ENCODE results near the gene FNDC1. TPM values are rescaled to one million over a fixed set of nuclear protein-coding genes. Genes with fewer than 3 reads are reported as not detected.
A peak's percentile ranks its signal among the peaks of the same experiment; 100 is the strongest.

Gene FNDC1
- total and polyA plus RNA-seq, 4 donors, result 0.06 to 8.6 (median 0.31) TPM

DNA sequence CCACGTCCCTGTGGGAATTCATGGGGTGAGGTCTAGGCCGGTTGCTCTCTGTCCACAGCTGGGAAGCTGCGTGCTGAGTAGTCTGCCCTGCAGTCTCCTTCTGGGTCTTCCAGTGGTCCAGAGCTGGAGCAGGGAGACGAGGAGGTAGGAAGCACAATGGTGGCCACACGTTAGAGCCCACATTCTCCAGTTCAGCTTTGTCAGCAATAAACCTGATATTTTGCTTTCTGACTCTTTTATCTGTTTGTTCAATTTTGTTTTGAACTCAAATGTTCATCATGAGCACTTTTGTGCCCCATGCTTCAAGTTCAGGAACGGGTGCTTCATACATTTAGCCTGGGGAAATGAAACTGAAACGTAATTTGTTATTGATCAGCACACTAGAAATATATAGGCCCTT, 21.3 kb downstream of the FNDC1 start:
- no peak overlapping the region for H3K9ac ChIP-seq (ENCODE audit: insufficient read depth in 1 of 2, low read length in 2 of 2)
- 89 to 91% methylated on average over 7 of the region's 7 CpGs for WGBS, 2 donors
- no peak for ATAC-seq (ENCODE audit: insufficient read depth, low FRiP score)
- peaks cover 0 to 3% (median under 1%) of the 10 kb centered on the region in 4 donors for H3K9me3 ChIP-seq (ENCODE audit: control insufficient read depth in 4 of 4, insufficient read depth in 3 of 4, low read length in 3 of 4)
- no peak overlapping the region for H3K4me3 ChIP-seq
- H3K4me1 ChIP-seq (ENCODE audit: control insufficient read depth in 5 of 5, insufficient read depth in 5 of 5, low read length in 5 of 5), result no peaks in the 10 kb centered on the region
- peaks cover 0 to 4% (median 0%) of the 10 kb centered on the region in 3 donors for H3K27me3 ChIP-seq (ENCODE audit: control insufficient read depth in 3 of 3, insufficient read depth in 3 of 3, low read length in 2 of 3)
- H3K27ac ChIP-seq (ENCODE audit: low read depth in 1 of 2, low read length in 1 of 2), result no peak overlapping the region
- DNase-seq, result no peak
- no peaks in the 10 kb centered on the region for H3K36me3 ChIP-seq (ENCODE audit: control insufficient read depth in 4 of 4, insufficient read depth in 4 of 4, low read length in 4 of 4)
- TF ChIP-seq, protein P1, sequence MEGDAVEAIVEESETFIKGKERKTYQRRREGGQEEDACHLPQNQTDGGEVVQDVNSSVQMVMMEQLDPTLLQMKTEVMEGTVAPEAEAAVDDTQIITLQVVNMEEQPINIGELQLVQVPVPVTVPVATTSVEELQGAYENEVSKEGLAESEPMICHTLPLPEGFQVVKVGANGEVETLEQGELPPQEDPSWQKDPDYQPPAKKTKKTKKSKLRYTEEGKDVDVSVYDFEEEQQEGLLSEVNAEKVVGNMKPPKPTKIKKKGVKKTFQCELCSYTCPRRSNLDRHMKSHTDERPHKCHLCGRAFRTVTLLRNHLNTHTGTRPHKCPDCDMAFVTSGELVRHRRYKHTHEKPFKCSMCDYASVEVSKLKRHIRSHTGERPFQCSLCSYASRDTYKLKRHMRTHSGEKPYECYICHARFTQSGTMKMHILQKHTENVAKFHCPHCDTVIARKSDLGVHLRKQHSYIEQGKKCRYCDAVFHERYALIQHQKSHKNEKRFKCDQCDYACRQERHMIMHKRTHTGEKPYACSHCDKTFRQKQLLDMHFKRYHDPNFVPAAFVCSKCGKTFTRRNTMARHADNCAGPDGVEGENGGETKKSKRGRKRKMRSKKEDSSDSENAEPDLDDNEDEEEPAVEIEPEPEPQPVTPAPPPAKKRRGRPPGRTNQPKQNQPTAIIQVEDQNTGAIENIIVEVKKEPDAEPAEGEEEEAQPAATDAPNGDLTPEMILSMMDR (IDR thresholded peaks at IDR 0.05; ENCODE audit: control extremely low read depth, extremely low read depth), result no peak

DNA sequence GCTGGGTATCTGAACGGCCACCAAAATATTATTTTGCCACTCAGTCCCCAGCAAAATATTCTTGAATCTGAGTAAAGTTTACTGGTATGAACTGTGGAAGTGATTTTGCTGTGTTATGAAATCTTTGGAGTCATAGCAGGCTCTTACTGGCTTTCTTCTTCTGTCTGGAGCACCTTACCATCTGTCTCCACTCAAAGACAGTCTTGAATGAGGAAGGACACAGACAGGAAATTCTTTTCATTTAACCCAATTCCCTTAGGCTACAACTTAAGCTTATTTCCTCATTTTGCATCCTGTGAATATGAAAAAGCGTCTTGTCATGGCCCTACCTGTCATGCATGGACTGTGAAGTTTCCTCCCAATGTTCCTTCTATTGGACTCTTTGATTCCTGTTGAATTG, 24.7 kb downstream of the FNDC1 start:
- 48 to 65% methylated on average over 2 of the region's 2 CpGs for WGBS, 2 donors
- peaks cover 0 to 11% (median 0%) of the 10 kb centered on the region in 5 donors for H3K4me1 ChIP-seq (ENCODE audit: control insufficient read depth in 5 of 5, insufficient read depth in 5 of 5, low read length in 5 of 5)
- H3K9me3 ChIP-seq (ENCODE audit: control insufficient read depth in 4 of 4, insufficient read depth in 3 of 4, low read length in 3 of 4), result no peaks in the 10 kb centered on the region
- DNase-seq (no peak), ATAC-seq (ENCODE audit: insufficient read depth, low FRiP score) (no peak)
- H3K4me3 ChIP-seq, result no peak overlapping the region
- H3K27me3 ChIP-seq (ENCODE audit: control insufficient read depth in 3 of 3, insufficient read depth in 3 of 3, low read length in 2 of 3), result peaks cover 0 to 6% (median 0%) of the 10 kb centered on the region in 3 donors
- no peak overlapping the region for H3K27ac ChIP-seq (ENCODE audit: low read depth in 1 of 2, low read length in 1 of 2)
- no peak overlapping the region for H3K9ac ChIP-seq (ENCODE audit: insufficient read depth in 1 of 2, low read length in 2 of 2)
- H3K36me3 ChIP-seq (ENCODE audit: control insufficient read depth in 4 of 4, insufficient read depth in 4 of 4, low read length in 4 of 4), result no peaks in the 10 kb centered on the region
- TF ChIP-seq, protein P1 (IDR thresholded peaks at IDR 0.05; ENCODE audit: control extremely low read depth, extremely low read depth), result no peak

DNA sequence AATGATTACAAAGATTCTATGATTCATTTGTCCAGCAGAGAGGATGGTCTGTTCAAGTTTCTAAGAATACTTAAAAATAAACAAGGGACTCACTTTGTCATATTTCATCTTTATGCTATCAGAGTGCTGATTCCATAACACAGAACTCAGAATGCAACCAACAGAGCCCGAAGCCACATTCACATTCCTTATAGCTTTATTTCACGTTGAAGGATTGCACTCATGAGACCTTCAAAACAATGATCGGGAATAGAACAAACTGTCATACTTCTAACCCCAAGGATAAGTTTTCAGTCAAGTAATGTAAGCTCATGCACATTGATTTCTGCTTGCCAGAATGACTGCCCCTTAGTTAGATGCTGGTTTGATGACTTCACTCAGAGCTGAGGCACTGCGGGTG, 25.2 kb downstream of the FNDC1 start:
- ATAC-seq (ENCODE audit: insufficient read depth, low FRiP score), result no peak
- DNase-seq, result no peak
- H3K36me3 ChIP-seq (ENCODE audit: control insufficient read depth in 4 of 4, insufficient read depth in 4 of 4, low read length in 4 of 4), result no peaks in the 10 kb centered on the region
- no peak overlapping the region for H3K9ac ChIP-seq (ENCODE audit: insufficient read depth in 1 of 2, low read length in 2 of 2)
- H3K27me3 ChIP-seq (ENCODE audit: control insufficient read depth in 3 of 3, insufficient read depth in 3 of 3, low read length in 2 of 3), result peaks cover 0 to 6% (median 0%) of the 10 kb centered on the region in 3 donors
- TF ChIP-seq, protein P1 (IDR thresholded peaks at IDR 0.05; ENCODE audit: control extremely low read depth, extremely low read depth), result no peak
- H3K27ac ChIP-seq (ENCODE audit: low read depth in 1 of 2, low read length in 1 of 2), result no peak overlapping the region
- peaks cover 0 to 11% (median 0%) of the 10 kb centered on the region in 5 donors for H3K4me1 ChIP-seq (ENCODE audit: control insufficient read depth in 5 of 5, insufficient read depth in 5 of 5, low read length in 5 of 5)
- WGBS, 2 donors, result 89 to 90% methylated on average over 4 of the region's 4 CpGs
- no peak overlapping the region for H3K4me3 ChIP-seq
- H3K9me3 ChIP-seq (ENCODE audit: control insufficient read depth in 4 of 4, insufficient read depth in 3 of 4, low read length in 3 of 4), result no peaks in the 10 kb centered on the region

DNA sequence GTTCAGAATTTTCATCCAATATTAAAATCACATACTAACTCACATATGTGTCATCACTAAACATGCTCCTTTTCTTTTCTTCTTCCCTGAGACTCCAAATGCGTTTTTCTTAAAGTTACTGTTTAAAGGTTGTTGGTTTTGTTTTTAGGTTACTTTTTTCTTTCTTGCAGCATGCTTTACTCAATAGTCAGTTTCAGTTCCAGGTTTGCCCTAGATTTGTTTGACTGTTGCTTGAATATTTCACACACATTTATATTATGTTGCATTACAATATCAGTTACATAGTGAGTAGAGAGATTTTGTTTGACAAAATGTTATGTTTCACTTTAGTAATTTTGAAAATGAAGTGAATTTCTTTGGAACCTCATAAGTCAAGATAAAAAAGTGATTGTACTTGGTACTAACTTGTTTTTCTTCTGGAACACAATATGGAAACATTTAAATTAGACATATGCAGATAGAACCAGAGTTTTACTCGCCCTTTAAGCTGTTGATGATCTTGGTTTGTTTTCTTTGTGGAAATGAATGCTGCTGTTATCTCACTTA, 27.3 kb downstream of the FNDC1 start:
- Histone ChIP-seq H3K4me1 (ENCODE audit: control insufficient read depth in 5 of 5, insufficient read depth in 5 of 5, low read length in 5 of 5) (peaks cover 0 to 11% (median 0%) of the 10 kb centered on the region in 5 donors), H3K27me3 (ENCODE audit: control insufficient read depth in 3 of 3, insufficient read depth in 3 of 3, low read length in 2 of 3) (peaks cover 0 to 6% (median 5%) of the 10 kb centered on the region in 3 donors), H3K9me3 (ENCODE audit: control insufficient read depth in 4 of 4, insufficient read depth in 3 of 4, low read length in 3 of 4) (no peaks in the 10 kb centered on the region), H3K27ac (ENCODE audit: low read depth in 1 of 2, low read length in 1 of 2) (no peak overlapping the region), H3K9ac (ENCODE audit: insufficient read depth in 1 of 2, low read length in 2 of 2) (no peak overlapping the region), H3K4me3 (no peak overlapping the region), H3K36me3 (ENCODE audit: control insufficient read depth in 4 of 4, insufficient read depth in 4 of 4, low read length in 4 of 4) (no peaks in the 10 kb centered on the region)
- TF ChIP-seq, protein P1 (IDR thresholded peaks at IDR 0.05; ENCODE audit: control extremely low read depth, extremely low read depth), result no peak
- peak in 2 of 3 donors; percentile 71 to 78 for DNase-seq
- 72 to 76% methylated on average over 2 of the region's 2 CpGs for WGBS, 2 donors
- ATAC-seq (ENCODE audit: insufficient read depth, low FRiP score), result no peak

All from lung (tissue), 12 donors.